GM12874 (cell line): ENCODE results near the gene COX6A2.

Source experiments
- CTCF ChIP-seq: IDR thresholded peaks from 2 replicates; pipeline ENCODE4 v1.5.1; 2011; ENCODE audit warnings: low read depth, mild to moderate bottlenecking, control low read depth, low read length, moderate library complexity; ENCODE audit not compliant: insufficient read depth

COX6A2 gene

GRCh38 chr16:31473264-31473984 lies 45.3 kb upstream of the COX6A2 start:
- TF ChIP-seq CTCF = no peak

- peak; percentile 48 for TF ChIP-seq CTCF
These were observed 44.6 kb upstream of the COX6A2 start for GRCh38 chr16:31472709-31473203.

GRCh38 chr16:31471875-31472708 lies 43.9 kb upstream of the COX6A2 start, which contains the start of gene TGFB1I1:
Gene TGFB1I1 (plus strand): TSS chr16:31472152. CDS start chr16:31472189, 37 bp downstream.
- TF ChIP-seq CTCF = no peak

- no peak for TF ChIP-seq CTCF
These were observed 43.2 kb upstream of the COX6A2 start for GRCh38 chr16:31471241-31471874.

GRCh38 chr16:31470615-31471014 lies 42.5 kb upstream of the COX6A2 start:
- TF ChIP-seq CTCF = no peak

- TF ChIP-seq CTCF = no peak
These were observed 39.7 kb upstream of the COX6A2 start for GRCh38 chr16:31467858-31468257.
